HG03354 (cell line): Measurements from ENCODE around the gene WDFY2.
"Not testable (repeated sequence)": the region's sequence is repeated elsewhere in the genome, so short reads cannot be mapped to it uniquely, and the experiment has no call there.

Experiments
- ATAC-seq: cut with Tn5 transposase; IDR thresholded peaks from one replicate; pipeline ENCODE4 v1.9.1; 2021; ENCODE audit warnings: mild to moderate bottlenecking; ENCODE audit not compliant: unreplicated experiment, poor library complexity, severe bottlenecking

WDFY2 gene

DNA sequence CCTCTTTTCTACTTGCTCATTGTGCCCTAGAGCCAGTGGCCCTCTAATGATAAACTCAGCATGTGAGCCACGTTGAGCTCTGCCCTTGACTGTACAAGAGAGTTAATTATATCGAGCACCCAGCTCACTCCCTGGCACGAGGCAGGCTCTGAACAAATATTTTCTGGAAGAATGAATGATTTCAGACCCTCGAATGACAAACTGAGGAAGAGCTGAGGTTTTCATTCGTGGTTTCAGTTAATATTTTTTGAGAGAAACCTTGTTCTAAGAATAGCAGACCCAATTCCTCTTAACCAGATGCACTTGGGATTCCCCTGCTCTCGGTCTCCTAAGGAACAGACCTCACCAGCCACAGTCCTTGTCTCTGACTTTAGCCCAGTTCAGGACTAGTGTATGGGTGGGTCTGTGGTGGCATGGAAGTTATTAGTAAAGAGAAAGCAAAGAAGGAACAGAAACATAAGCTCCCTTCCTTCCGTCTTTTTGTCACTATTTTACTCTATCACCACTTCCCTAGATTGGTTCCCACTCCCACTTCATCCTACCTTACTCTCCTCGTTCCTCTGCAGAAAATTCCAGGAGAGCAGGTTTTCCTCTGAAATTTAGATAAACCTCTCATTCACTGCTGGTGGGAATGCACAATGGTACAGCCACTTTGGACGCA is 22.1 kb upstream of the WDFY2 start:
- ATAC-seq: peak; percentile 70

DNA sequence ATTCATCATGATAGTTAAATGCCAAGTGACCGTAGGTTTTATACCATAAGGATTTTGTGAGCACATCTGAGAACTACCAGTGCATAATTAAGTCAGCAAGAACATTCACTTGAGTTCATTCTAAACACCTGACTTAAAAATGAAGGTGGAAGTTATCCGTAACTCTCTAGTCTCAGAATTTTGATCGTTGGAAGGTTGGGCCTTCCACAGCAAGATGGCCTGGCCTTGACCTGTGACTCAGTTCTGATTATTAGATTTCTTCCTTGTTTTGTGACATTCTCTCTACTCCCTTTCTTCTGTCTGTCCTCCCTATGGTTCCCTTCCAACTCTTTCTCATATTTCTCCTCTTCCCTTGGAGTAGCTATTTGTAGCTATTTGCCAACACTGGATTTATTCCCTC is 20.0 kb upstream of the WDFY2 start:
- no peak for ATAC-seq

- ATAC-seq: no peak
Observed at GRCh38 chr13:51564671-51565070, 19.6 kb upstream of the WDFY2 start.

DNA sequence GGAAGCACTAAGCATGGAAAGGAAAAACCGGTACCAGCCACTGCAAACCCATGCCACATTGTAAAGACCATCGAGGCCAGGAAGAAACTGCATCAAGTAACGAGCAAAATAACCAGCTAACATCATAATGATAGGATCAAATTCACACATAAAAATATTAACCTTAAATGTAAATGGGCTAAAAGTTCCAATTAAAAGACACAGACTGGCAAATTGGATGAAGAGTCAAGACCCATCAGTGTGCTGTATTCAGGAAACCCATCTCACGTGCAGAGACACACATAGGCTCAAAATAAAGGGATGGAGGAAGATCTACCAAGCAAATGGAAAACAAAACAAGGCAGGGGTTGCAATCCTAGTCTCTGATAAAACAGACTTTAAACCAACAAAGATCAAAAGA is 15.3 kb upstream of the WDFY2 start:
- ATAC-seq: not testable (repeated sequence)

- no peak for ATAC-seq
Observed at GRCh38 chr13:51576754-51577153, 7.5 kb upstream of the WDFY2 start.

DNA sequence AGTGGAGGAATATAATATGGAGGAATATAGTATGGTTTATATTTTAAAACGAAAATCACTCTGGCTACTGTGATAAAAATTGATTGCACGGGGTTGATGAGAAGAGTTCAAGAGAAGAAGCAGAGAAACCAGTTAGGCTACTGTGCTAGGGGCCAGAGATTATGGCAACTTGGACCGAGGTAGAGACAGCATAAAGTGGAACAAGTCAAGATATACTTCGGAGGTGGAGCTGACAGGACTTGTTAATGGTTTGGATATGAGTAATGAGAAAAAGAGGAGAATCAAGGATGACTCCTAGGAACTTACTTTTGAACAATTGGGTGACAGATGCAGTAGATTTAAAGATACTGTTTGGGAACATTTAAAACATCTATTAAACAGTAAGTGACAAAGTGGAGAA is 6.6 kb upstream of the WDFY2 start:
- no peak for ATAC-seq

DNA sequence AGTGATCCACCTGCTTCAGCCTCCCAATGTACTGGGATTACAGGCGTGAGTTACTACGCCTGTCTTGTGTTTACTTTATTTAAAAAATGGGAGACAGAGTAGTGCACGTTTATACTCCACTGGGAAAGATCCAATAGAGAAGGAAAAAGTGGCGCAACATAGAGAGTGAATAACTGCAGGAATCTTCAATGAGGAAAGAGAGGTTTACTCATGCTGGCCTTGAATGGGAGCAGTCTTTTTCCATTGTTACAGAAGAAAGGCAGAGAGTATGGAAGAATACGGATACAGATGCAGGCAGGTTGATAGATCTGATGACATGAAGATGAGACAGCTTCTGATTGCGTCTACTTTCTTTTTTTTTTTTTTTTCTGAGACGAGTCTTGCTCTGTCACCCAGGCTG is 4.6 kb upstream of the WDFY2 start:
- ATAC-seq: no peak

DNA sequence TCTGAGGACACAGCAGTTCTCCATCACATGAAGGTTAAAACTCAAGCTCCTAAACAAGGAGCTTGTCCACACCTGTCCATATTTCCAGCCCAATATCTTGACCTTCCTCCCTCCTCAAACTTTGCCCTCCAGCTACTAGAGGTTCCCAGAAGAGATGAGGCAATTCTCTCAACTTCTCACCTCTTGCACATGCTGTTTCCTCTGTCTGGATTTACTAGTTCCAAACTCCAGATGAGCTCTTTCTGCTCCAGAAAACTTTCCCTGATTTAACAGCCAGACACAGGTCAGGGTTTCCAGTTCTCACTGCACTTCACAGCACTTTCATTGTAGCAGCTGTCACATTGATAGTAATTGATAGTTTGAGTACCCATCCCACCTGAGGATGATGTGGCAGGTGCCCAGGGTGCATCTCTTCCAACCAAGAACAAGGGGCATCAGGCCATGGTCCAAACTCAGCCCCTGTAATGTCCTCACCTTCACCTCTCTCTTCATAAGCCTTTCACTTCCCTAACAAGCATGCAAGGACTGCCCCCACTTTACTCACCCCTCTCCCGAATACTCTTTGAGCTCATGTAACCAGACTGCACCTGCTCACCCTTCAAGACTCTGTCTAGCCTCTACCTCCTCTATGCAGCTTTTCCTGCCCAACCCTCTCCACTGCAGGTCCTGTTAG is 3.0 kb upstream of the WDFY2 start:
- no peak for ATAC-seq

DNA sequence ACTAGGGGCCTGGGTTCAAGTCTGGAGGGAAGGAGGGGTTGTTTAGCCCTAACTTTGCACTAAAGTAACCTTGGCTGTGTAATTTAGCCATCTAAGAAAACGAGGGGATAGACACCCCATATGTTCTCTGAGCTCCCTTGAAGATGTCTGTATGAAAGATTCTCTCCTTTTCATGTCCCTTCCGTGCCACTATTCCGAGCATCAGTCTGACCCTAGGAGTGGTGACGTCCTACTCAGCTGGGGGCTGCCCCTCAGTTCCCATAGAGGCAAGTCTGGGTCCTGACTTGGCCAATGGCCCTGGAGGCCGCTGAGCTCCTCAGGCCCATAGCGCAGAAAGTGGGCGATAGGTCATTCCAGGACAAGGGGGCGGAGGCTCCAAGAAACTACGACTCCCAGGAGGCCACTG is 790 bp upstream of the WDFY2 start:
- no peak for ATAC-seq

GRCh38 chr13:51584731-51585672 is 740 bp downstream of the WDFY2 start:
- ATAC-seq: peak; percentile 39

GRCh38 chr13:51585696-51586095 is 1.4 kb downstream of the WDFY2 start:
- no peak for ATAC-seq

- ATAC-seq: no peak
Observed at GRCh38 chr13:51587372-51587771, 3.1 kb downstream of the WDFY2 start.

- ATAC-seq: no peak
Observed at GRCh38 chr13:51588406-51588949, 4.2 kb downstream of the WDFY2 start.

GRCh38 chr13:51589793-51590192 is 5.5 kb downstream of the WDFY2 start:
- ATAC-seq: no peak

GRCh38 chr13:51590231-51590970 is 6.1 kb downstream of the WDFY2 start:
- no peak for ATAC-seq

DNA sequence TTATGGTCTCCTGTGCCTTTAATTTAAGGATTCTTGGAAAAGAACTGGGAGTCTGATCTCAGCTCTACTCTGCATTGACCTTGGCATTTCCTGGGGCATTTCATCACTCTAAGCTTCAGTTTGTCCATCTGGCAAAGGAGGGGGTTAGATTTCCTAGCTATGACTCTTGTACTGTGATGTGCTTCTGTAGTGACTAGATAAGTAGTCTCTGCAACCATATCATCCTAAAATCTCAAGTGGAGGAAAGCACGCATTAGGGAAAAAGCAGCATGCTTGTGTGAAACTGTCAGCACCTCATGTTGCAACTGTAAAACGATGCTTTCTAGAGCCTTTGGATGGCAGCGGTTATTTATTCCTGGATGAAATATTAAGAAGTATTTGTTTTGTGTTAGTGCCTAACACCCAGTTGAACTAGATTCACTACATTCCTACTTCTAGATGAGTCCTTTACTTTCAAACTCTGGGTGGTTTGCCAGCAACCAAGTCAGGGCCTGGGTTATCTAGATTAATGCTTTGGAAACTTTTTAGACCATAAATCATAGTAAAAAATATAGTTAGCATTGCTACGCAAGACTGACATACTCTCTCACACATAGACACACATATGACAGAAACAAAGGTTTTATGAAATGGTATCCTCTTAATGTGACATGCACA is 6.8 kb downstream of the WDFY2 start:
- ATAC-seq: no peak

DNA sequence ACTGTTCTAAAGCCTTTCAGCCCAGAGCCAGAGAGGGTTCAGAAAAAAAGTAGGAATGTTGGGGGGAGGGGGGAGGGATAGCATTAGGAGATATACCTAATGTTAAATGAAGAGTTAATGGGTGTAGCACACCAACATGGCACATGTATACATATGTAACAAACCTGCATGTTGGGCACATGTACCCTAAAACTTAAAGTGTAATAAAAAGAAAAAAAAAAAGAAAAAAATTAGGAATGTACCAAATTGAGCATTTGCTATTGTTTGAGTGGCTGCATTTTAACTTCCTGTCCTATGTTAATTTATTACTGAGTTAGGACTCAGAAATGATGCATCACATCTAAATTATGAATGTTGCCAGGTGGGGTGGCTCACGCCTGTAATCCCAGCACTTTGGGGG is 7.7 kb downstream of the WDFY2 start:
- not testable (repeated sequence) for ATAC-seq

DNA sequence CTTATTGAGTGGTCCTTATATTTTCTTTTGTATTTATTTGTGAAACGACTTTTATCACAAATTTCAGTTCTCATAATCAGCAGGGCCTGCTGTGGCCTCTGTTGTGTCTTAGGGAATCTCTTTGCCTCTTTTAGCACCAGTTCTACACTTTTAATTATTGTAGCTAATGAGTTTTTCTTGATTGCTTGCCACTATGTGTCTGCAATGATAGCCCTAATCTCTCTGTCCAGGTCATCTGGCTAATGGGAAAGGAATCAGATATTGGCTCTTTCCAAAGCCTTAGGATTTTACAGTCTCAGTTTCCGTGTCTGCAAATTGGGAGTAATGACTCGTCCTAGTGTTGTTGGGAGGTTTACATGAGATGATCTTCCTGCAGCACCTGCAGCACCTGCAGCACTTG is 10.2 kb downstream of the WDFY2 start:
- no peak for ATAC-seq

GRCh38 chr13:51595416-51595815 is 11.2 kb downstream of the WDFY2 start:
- no peak for ATAC-seq
